Esophagus squamous epithelium (tissue), 5 donors: ENCODE results near the gene STK32C. TPM values are rescaled to one million over a fixed set of nuclear protein-coding genes. Genes with fewer than 3 reads are reported as not detected.
"Not testable (repeated sequence)": the region's sequence is repeated elsewhere in the genome, so short reads cannot be mapped to it uniquely, and the experiment has no call there.

ENCODE experiments used
- DNase-seq: peaks from one replicate; lab custom pipeline; 2025; lab: John Stamatoyannopoulos, UW
- H3K27ac ChIP-seq, 4 donors: fragments of 200-600 bp; sonication (generic); one replicate each; pipeline ENCODE4 v1.5.1; 2016 to 2019; ENCODE audit warnings: mild to moderate bottlenecking in 1 of 4
- H3K27me3 ChIP-seq, 4 donors: fragments of 200-600 bp; sonication (generic); 1 replicate in 3 of 4; 2 replicates in 1 of 4; pipeline versions ENCODE4 v1.5.1 to v1.6.0; 2017 to 2021; ENCODE audit warnings: antibody characterized with exemption in 1 of 4
- H3K36me3 ChIP-seq, 3 donors: fragments of 200-600 bp; sonication (generic); one replicate each; pipeline ENCODE4 v1.5.1; 2016 to 2019
- H3K4me1 ChIP-seq, 3 donors: fragments of 200-600 bp; sonication (generic); one replicate each; pipeline ENCODE4 v1.5.1; 2017 to 2019
- H3K4me3 ChIP-seq, 4 donors: fragments of 200-600 bp; sonication (generic); 1 replicate in 3 of 4; 2 replicates in 1 of 4; pipeline ENCODE4 v1.5.1; 2016 to 2019; ENCODE audit warnings: mild to moderate bottlenecking in 2 of 4, moderate library complexity in 1 of 4
- H3K9me3 ChIP-seq, 3 donors: fragments of 200-600 bp; sonication (generic); one replicate each; pipeline ENCODE4 v1.5.1; 2016 to 2019
- CTCF ChIP-seq, 6 experiments: fragments of 450-650 bp in 4 of 6; fragments of 200-600 bp in 2 of 6; sonication (generic) in 2 of 6; IDR thresholded peaks; one replicate each; pipeline ENCODE4 v1.5.1; 2016 to 2019; ENCODE audit warnings: antibody characterized with exemption in 6 of 6, mild to moderate bottlenecking in 4 of 6, moderate library complexity in 4 of 6
- POLR2A ChIP-seq, 4 donors: fragments of 450-650 bp; IDR thresholded peaks; one replicate each; pipeline ENCODE4 v1.6.1; 2017; ENCODE audit warnings: antibody characterized with exemption in 4 of 4, mild to moderate bottlenecking in 4 of 4, moderate library complexity in 3 of 4
- WGBS, 2 donors: methylation state at CpG; one replicate each; pipeline ENCODE4 v1.1.5; 2018; 5-methylcytosine and 5-hydroxymethylcytosine counted together
- intact Hi-C: fragments of 100-400 bp; cut with DNase I; formaldehyde crosslinking; loops from one replicate; pipeline ENCODE4 v1.15.0; 2022
- total RNA-seq, 4 donors: library from RNA; depleted of rRNA; stranded (reverse); fragments of >200 nt; gene quantifications; one replicate each; pipeline ENCODE4 v1.1.0, GENCODE V29; 2016
- donor health status: DM: yes; HTN: yes; CAD: no.

The STK32C gene
- total RNA-seq, 4 donors from 2014 or later, result 2.3 to 5.5 (median 2.6) TPM

DNA sequence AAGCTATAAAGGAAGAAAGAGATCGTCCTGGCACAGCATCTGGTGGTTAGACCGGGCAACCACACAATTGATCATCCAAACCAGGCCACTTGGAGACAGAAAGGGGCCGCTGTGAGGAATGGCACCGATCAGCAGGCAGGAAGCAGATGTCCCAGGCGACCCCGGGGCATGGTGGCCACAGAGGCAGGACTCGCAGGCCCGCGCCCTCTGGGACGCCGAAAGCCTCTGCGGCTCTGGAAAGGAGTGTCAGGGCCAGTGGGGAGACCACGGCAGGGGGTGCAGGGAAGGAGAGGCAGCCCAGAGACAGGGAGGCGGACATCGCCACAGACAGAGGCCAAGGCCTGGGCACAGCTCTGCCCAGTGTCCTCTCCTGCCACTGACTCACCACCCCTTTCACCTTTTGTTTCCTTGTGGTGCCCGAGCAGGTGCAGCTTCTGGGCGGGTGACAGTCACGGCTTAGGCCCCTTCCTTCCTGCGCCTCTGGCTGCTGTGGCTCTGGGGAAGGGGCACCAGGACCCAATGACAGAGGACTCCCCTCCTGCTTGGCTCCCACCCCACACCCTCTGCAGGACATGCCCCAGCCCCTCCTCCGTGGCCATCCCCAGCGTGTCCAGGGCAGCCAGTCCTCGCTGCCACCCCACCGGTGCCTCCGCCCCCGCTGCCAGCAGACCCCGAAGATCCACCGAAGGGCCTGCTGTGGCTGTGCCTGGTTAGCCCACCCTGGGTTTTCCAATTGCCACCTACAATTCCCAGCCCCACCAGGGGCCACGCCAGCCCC is 10.9 kb downstream of the STK32C start:
- no peak for DNase-seq
- TF ChIP-seq POLR2A (IDR thresholded peaks at IDR 0.05), result no peak
- TF ChIP-seq CTCF (IDR thresholded peaks at IDR 0.05), result no peak
- 79 to 83% methylated on average over 22 to 27 of the region's 28 CpGs for WGBS, 2 donors
- Histone ChIP-seq H3K9me3 (no peaks in the 10 kb centered on the region), H3K27me3 (no peaks in the 10 kb centered on the region), H3K36me3 (no peaks in the 10 kb centered on the region), H3K4me3 (no peak overlapping the region), H3K27ac (no peak overlapping the region), H3K4me1 (peaks cover 0 to 7% (median 0%) of the 10 kb centered on the region in 3 donors)
- intact Hi-C loops, result no loop called here

GRCh38 chr10:132295481-132295880 is 12.3 kb downstream of the STK32C start:
- intact Hi-C loops, H3K4me1 ChIP-seq, H3K9me3 ChIP-seq, H3K4me3 ChIP-seq, H3K27me3 ChIP-seq, H3K27ac ChIP-seq, DNase-seq, H3K36me3 ChIP-seq: not testable (repeated sequence)
- WGBS, 2 donors, result 91% methylated on average over 22 to 23 of the region's 23 CpGs

- TF ChIP-seq CTCF (IDR thresholded peaks at IDR 0.05) (no peak), POLR2A (IDR thresholded peaks at IDR 0.05) (no peak)
- H3K27ac ChIP-seq, result no peak overlapping the region
- 77 to 83% methylated on average over 11 to 12 of the region's 23 CpGs for WGBS, 2 donors
These were observed 13.0 kb downstream of the STK32C start for GRCh38 chr10:132294561-132295318.

GRCh38 chr10:132293813-132294520 is 13.8 kb downstream of the STK32C start:
- H3K9me3 ChIP-seq, result no peaks in the 10 kb centered on the region
- TF ChIP-seq CTCF (IDR thresholded peaks at IDR 0.05) (no peak), POLR2A (IDR thresholded peaks at IDR 0.05) (no peak)
- intact Hi-C loops, result no loop called here
- 73 to 80% methylated on average over 18 to 25 of the region's 25 CpGs for WGBS, 2 donors
- H3K27me3 ChIP-seq, result no peaks in the 10 kb centered on the region
- no peaks in the 10 kb centered on the region for H3K36me3 ChIP-seq
- no peak overlapping the region for H3K4me3 ChIP-seq
- H3K4me1 ChIP-seq, result peaks cover 0 to 7% (median 0%) of the 10 kb centered on the region in 3 donors
- no peak for DNase-seq
- no peak overlapping the region for H3K27ac ChIP-seq

More at GRCh38 chr10:132294561-132295318, 13.0 kb downstream of the STK32C start:
- no peaks in the 10 kb centered on the region for H3K27me3 ChIP-seq
- no peak overlapping the region for H3K4me3 ChIP-seq
- peaks cover 0 to 7% (median 0%) of the 10 kb centered on the region in 3 donors for H3K4me1 ChIP-seq
- DNase-seq, result no peak
- H3K9me3 ChIP-seq, result no peaks in the 10 kb centered on the region
- H3K36me3 ChIP-seq, result no peaks in the 10 kb centered on the region
- intact Hi-C loops, result no loop called here

DNA sequence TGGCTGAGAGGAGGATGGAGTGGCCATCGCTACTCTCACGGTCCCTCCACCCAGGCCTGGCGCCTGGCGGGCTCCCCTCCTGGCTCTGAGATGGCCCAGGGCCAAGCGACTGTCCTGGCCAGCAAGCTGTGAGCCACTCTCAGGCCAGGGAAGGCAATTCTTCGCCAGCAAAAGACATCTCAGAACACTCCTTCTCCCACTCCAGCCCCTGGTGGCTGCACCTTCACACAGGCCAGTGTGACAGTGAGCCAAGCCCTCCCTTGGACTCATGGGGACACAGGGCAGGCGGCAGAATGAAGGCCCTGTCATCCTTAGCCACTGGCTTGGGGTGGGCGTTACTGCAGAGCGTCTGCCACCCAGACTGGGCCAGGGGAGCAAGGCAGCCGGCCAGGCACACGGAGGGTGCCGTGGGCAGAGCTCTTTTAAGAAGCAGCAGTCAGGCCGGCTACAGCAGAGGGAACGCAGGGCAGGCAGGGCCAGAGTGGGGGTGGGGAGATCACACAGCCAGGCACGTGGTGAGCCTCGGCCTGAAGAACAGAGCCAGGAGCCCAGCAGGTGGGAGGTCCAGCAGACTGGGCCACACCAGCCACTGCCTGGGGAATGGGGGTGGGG is 14.4 kb downstream of the STK32C start:
- no peak overlapping the region for H3K27ac ChIP-seq
- no peak overlapping the region for H3K4me3 ChIP-seq
- WGBS, 2 donors, result 49 to 90% methylated on average over 2 to 6 of the region's 16 CpGs
- no peak for TF ChIP-seq POLR2A (IDR thresholded peaks at IDR 0.05)
- TF ChIP-seq CTCF (IDR thresholded peaks at IDR 0.05), result no peak
- DNase-seq, result no peak
- H3K9me3 ChIP-seq, result no peaks in the 10 kb centered on the region
- H3K36me3 ChIP-seq, result no peaks in the 10 kb centered on the region
- H3K27me3 ChIP-seq, result no peaks in the 10 kb centered on the region
- H3K4me1 ChIP-seq, result peaks cover 0 to 7% (median 0%) of the 10 kb centered on the region in 3 donors
- intact Hi-C loops, result no loop called here
